AML-193 (cell line): ENCODE measurements around the gene PERM1.
A peak's percentile ranks its signal among the peaks of the same experiment; 100 is the strongest.
"Not testable (repeated sequence)": the region's sequence is repeated elsewhere in the genome, so short reads cannot be mapped to it uniquely, and the experiment has no call there.

Experiments used
- DNase-seq, 2 experiments: peaks; one replicate each; lab custom pipeline; 2025; lab: John Stamatoyannopoulos, UW

The PERM1 gene

DNA sequence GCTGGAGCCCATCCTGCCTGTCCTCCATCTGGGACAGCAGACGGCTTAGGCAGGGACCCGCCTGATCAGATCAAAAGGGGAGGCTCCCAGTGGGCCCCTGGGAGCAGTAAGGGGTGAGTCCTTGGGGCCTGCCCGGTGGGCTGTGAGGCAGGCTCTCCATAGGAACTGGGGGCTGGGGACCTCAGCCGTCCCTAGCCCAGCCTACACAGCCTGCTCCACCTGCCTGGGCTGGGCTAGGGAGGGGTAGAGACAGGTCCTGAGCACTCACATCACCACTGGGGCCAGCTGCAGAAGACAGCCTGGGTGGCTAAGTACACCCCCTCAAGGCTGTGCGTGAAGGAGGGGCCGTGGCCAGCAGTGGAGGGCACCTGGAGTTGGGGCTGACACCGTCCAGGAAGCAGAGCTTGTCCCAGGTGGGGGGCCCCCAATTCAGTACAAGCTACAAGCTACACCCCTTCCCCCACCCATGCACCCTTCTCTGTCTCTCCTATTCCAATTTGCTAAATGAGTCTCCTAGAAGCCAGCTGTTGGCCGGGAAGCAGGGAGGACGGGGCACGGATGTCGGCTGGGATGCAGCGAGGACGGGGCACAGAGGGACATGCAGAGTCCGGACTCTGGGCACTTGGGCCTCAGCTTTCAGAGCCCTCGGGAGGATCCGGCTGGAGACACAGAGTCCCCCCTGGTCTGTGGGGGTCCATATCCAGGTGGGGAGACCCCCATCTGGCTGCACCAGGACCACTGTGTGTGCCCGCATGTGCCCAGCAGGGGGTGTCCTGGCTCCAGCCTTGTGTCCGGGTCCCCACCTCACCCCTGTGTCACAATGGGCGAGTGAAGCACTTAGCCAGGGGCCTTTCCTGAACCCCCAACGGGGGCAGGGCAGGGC lies 33.1 kb upstream of the PERM1 start:
- no peak for DNase-seq

DNA sequence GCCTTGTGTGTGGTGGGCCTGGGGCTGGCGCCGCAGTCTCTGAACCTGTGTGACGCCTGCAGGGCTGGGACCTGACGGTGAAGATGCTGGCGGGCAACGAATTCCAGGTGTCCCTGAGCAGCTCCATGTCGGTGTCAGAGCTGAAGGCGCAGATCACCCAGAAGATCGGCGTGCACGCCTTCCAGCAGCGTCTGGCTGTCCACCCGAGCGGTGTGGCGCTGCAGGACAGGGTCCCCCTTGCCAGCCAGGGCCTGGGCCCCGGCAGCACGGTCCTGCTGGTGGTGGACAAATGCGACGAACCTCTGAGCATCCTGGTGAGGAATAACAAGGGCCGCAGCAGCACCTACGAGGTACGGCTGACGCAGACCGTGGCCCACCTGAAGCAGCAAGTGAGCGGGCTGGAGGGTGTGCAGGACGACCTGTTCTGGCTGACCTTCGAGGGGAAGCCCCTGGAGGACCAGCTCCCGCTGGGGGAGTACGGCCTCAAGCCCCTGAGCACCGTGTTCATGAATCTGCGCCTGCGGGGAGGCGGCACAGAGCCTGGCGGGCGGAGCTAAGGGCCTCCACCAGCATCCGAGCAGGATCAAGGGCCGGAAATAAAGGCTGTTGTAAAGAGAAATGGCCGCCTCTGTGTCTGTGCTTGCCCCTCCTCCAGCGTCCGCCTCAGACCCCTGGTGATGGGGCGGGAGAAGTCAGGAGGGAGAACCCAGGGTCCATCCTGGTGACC lies 32.2 kb upstream of the PERM1 start:
- no peak for DNase-seq

- peak; percentile 76 to 80 for DNase-seq
Measured at GRCh38 chr1:1013105-1013921, 31.4 kb upstream of the PERM1 start, which contains the start of gene ISG15. Gene ISG15, plus strand, starts transcription at chr1:1013497. Its CDS starts 77 bp downstream, at chr1:1013574.

- DNase-seq, result not testable (repeated sequence)
Measured at GRCh38 chr1:1012736-1013104, 30.8 kb upstream of the PERM1 start.

- DNase-seq, result no peak
Measured at GRCh38 chr1:1011396-1011949, 29.6 kb upstream of the PERM1 start.

GRCh38 chr1:1010131-1010530 lies 28.2 kb upstream of the PERM1 start:
- DNase-seq, result not testable (repeated sequence)

- no peak for DNase-seq
Measured at GRCh38 chr1:1006305-1007159, 24.6 kb upstream of the PERM1 start.

- DNase-seq, result no peak
Measured at GRCh38 chr1:1005774-1006304, 23.9 kb upstream of the PERM1 start.

- DNase-seq, result no peak
Measured at GRCh38 chr1:1004780-1005697, 23.1 kb upstream of the PERM1 start.

- DNase-seq, result no peak
Measured at GRCh38 chr1:1004420-1004779, 22.5 kb upstream of the PERM1 start.

- DNase-seq, result no peak
Measured at GRCh38 chr1:1003618-1004419, 21.9 kb upstream of the PERM1 start.

DNA sequence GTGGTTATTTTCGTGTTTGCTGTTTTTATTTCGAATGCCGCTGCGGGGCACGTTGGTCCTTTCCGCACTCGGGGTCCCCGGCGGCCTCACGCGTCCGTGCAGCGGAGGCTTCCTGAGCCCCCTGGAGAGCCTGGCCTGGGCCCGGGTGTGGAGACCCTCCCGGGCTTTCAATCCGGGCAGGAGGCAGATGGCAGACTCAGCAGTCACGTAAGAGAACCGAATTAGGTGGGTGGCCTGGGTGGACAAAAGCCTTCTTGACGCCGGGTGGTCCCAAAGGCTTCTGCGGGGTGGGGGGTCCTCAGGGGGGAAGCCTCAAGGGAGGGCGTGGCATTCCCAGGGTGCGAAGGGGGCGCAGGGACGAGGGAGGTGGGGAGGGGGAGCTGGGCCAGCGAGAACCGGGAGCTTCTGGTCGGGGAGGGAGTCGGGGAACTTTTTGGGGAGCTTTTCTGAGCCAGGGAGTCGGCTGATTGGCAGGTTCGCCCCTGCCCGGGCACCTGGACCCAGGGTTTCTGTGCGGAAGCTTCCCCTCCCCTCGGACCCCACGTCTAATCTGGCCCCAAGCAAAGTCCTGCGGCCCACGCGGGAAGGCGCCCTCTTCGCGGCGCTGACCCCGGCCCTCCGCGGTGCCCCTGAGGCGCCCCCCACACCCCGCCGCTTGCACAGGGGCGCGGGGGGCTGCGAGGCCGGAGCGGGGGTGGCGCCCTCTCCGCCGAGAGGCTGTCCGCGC lies 19.3 kb upstream of the PERM1 start:
- no peak for DNase-seq

DNA sequence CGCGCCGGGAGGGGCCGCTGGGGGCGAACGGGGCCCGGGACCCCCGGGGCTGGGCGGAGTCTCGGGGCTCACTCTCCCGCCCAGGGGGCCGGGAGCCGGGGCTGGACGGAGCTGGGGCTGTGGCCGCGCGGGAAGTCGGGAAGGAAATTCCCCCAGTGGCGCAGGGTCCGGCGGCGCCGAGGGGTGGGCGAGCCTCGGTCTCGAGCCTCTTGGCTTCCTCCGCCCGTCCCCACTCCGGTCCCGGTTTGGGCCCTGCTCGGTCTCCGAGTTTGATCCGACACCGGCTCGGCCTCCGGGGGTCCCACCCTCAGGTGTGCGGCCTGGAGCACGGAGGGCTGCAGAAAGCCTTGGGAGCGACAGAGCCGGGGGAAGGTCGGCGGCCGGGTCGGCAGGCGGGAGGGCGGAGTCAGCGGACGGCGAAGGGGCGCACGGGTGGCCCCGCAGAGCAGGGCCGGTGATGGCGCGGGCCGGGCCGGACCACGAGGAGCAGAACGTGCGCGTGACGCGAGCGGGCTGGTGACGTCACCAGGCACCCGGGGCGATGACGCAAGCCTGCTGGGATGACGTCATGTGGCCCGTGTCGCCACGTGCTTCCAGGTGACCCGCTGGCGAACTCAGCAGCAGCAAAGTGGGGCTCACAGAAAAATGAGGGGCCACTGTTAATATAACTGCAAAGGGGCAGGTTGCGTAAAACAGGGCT lies 18.6 kb upstream of the PERM1 start:
- no peak for DNase-seq

DNA sequence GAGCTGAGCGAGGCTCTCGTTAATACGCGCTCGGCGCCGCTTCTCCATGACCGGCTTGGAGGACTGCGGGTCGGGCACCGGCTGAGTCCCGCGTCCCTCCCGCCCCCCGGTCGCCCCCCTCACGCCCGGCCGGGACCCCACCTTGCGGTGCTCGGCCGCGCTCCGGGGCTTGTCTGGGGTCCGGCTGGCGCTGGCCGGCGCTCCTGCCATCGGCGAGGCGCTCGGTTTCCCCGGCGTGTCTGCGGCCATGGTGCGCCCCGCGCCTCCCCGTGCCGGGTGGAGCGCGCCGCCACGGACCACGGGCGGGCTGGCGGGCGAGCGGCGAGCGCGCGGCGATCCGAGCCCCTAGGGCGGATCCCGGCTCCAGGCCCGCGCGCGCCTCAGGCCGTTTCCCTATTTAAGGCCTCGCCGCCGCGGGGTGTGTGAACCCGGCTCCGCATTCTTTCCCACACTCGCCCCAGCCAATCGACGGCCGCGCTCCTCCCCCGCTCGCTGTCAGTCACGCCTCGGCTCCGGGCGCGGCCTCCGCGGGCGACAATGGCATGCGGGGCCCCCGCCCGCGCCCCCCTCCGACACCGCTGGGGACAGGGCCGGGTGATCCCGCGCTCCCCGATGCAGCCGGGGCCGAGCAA lies 17.9 kb upstream of the PERM1 start, which contains the start of gene HES4:
Gene HES4 (minus strand): TSS at position 373 of the 632 bp plus-strand sequence. CDS start 124 bp downstream, at position 249.
- DNase-seq, result no peak

- no peak for DNase-seq
Measured at GRCh38 chr1:998995-999724, 17.3 kb upstream of the PERM1 start.

GRCh38 chr1:998745-998994 lies 16.8 kb upstream of the PERM1 start:
- DNase-seq, result no peak
